Epidermal melanocyte (primary cell): ENCODE results near the gene NELFB.

ENCODE experiments used
- DNase-seq: peaks from one replicate; pipeline ENCODE4 v3.0.0; 2011; ENCODE audit warnings: low spot score; ENCODE audit not compliant: insufficient read length

The NELFB gene

GRCh38 chr9:137313956-137314560, 58.9 kb downstream of the NELFB start:
- DNase-seq: peak; percentile 18

GRCh38 chr9:137314561-137315560, 59.7 kb downstream of the NELFB start:
- DNase-seq: peak; percentile 16

- peak; percentile 22 for DNase-seq
These were observed 60.5 kb downstream of the NELFB start for GRCh38 chr9:137315581-137316011.

GRCh38 chr9:137316012-137316981, 61.2 kb downstream of the NELFB start:
- peak; percentile 53 for DNase-seq

GRCh38 chr9:137317021-137317717, 62.0 kb downstream of the NELFB start:
- peak; percentile 14 for DNase-seq

- peak; percentile 15 for DNase-seq
These were observed 62.8 kb downstream of the NELFB start for GRCh38 chr9:137317718-137318511.

- no peak for DNase-seq
These were observed 63.5 kb downstream of the NELFB start for GRCh38 chr9:137318602-137319001.

- DNase-seq: peak; percentile 66
These were observed 64.0 kb downstream of the NELFB start for GRCh38 chr9:137319011-137319738.

- DNase-seq: peak; percentile 17
These were observed 64.8 kb downstream of the NELFB start for GRCh38 chr9:137319739-137320551.

GRCh38 chr9:137320555-137321384, 65.6 kb downstream of the NELFB start:
- no peak for DNase-seq

GRCh38 chr9:137321726-137322361, 66.7 kb downstream of the NELFB start:
- no peak for DNase-seq
